HTERT RPE-1 (cell line): ENCODE results near the gene AMIGO3.
"Not testable (repeated sequence)": the region's sequence is repeated elsewhere in the genome, so short reads cannot be mapped to it uniquely, and the experiment has no call there.

ENCODE experiments used
- in situ Hi-C: fragments of 300-500 bp; cut with MboI; formaldehyde crosslinking; loops from 4 replicates; pipeline ENCODE4 v1.14.3; 2020; ENCODE audit warnings: low sequenced_read_pairs

The AMIGO3 gene

DNA sequence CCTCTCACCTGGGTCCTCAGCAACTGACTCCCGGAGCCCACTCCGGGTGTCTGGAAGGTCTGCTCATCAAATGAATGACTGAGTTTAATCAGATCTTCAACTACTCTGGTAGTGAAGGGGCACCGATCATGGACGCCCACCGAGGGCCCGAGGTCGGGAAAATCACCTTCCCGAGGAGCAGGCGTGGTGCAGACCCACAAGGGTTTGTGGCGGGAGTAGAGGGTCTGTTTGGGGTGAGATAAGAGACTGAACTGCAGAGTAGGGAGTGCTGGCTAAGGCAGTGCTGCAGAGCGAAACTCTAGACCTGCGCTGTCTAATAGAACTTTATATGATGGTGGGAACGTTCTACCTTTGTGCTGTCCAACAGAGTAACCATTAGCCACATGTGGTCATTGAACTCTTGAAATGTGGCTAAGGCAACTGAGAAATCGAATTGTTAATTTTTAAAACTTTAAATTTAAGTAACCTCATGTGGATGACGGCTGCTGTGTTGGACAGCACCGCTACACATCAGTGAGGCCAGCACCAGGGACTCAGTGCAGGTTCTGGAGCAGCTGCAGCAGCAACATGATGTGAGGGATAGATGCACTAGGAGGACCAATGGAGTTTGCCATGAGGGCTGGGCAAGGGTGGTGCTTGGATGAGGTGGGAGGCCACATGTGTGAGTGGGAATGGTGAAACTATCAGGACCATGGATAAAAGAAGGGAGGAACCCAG lies 29.4 kb downstream of the AMIGO3 start:
- in situ Hi-C loops, result not testable (repeated sequence)

DNA sequence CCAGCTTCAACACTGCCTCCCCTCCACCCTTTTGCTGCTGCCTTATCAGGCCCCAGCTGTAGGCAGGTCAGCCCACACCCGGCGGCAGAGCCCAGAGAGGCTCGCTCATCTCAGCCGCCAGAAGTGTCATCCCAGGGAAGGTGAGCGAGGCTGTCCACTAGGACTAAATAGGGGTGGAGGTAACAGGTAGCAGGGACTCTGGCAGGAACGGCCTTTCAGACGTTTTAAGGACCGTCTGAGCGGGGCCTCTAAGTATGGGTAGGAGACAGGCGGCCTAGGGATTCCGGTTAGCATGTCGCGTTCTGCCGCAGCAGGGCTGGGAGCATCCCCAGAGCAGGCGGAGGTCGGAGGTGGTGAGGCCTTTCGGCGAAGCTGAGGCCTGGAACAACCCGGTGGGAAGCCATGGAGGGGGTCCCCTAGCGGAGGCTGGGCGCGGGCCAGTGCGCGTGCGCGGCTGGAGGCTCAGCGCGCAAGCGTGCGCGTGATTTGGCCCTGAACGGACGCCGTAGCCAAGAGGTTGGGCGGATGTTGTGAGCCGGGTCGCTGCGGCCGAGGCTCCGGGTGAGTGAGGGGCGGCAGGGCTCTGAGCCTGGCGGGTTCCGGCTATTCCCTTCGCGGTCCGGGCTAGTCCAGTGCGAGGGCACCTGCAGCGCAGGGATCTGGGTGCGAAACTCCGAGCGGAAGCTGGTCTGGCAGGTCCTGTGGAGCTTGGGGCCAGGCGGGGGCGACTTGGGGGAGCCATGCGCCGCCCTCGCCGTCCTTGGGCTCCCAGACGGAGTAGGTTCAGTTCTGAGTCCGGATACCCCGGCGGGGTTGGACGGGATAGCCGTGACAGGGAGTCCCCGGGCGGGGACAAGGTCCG lies 30.2 kb downstream of the AMIGO3 start, which contains the start of the genes MST1 and RNF123:
MST1 (minus strand) TSS at position 429 of the 862 bp plus-strand sequence. CDS start 783 bp downstream, outside the sequence.
RNF123 (plus strand) TSS at position 512 of the 862 bp plus-strand sequence. CDS start 1,609 bp downstream, outside the sequence.
- in situ Hi-C loops, result no loop called here

DNA sequence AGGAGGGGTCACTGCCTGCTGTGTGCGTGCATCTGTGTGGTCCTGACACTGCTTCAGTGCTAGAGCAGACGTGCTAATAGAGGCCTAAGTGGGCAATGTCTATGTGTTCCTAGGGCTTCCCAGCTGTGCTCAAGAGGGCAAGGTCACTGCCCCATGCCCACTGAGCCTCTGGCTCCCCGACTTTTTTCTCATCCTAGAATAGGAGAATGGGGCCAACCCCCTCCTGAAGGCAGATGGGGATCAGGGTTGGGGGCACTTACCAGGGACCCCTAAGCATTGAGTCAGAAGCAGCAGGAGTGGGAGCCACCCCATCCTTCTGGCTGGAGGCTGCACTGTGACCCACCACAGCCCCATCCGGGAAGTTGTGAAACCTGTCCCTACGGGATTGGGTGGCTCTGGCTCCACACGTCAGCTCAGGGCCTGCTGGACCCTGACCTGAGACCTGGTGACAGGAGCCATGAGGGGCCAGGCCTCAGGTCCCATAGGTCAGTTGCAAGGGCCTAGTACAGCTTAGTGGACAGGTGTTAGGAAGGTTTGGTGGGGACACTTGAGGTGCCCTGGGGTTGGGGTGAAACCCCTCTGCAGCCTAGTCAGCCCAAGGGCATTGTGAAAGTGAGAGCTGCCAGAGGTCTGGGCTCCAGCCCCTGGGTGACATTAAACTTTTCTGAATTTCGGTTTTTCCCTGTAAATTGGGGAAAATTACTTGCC lies 31.0 kb downstream of the AMIGO3 start:
- in situ Hi-C loops, result not testable (repeated sequence)

DNA sequence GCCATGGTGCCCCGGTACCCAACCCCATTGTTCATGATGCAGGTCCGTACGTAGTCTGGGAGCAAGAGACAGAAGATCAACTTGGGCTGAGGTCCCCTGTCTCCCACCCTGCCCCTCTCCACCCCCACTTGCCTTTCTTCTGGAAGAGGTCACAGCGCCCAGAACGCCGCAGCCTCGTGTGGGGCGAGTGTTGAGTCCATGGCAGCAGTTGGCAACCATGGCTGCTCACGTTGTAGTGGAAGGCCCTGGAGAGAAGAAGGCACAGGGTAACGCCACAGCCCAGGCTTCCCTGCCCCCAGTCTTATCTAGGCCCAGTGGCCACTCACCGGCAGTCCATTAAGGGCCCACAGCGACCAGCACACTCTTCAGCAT lies 32.1 kb downstream of the AMIGO3 start:
- in situ Hi-C loops, result not testable (repeated sequence)

DNA sequence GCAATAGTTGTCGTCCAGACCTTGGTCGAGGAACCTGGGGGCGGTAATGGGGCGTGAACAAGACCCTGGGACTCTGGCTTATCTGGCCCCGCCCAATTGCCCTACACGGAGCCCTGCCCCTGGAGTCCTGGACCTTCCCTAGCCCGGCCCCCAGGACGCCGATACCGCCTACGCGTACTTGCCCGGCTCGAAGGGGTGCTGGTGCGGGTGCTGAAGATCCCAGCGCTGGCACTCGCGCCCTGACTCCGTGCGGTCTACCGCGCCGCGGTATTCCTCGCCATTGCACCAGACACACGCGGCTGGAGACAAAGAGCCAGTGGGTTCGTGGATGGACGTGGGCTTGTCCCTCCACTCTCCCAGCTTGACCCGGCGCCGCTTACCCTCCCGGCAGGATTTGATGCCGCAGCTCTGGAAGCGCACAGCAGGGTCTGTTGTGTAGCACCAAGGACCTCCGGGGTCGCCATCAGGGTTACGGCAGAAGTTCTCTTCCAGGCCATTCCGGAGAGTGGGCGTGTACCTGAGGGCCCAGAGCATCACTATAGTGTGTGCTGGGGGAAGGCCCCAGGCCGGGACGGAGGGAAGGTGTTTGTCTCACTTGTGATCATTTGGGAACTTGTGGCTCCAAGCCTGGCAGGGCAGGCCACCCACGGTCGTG lies 32.6 kb downstream of the AMIGO3 start:
- in situ Hi-C loops, result not testable (repeated sequence)

DNA sequence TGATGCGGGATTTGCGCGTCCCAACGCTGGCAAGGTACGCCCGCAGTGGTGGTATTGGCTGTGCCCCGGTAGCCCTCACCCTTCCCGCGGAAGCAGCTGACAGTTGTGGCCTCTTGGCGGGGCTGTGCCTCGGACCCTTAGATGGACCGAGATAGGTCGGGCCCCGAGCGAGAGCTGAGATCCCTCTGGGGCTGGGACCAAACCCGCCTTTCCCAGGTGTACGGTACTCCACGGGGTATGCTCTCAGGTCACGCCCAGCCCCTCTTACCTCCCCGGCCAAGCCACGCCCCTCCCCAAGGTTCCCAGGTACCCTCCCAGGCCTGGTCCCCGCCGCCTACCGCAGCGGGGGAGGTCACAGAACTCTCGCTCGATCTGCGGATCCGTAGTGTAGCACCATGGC lies 33.1 kb downstream of the AMIGO3 start:
- in situ Hi-C loops, result not testable (repeated sequence)

DNA sequence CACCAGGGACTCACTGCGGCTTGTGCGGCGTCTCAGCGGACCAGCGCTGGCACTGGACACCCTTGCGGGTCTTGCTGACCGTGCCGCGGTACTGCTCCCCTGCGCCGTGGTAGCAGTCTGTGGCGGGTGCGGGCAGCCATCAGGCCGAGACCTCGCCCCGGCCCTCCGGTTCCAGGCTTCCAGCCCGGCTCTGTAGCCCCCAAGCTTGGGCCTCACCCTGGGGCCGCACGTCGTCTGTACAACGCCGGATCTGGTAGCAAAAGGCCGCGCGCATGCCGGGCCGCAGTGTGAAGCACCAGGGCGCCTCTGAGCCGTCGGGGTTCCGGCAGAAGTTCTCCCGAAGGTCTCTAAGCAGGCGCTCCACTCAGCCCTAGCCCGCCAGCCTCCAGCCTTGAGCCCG lies 33.6 kb downstream of the AMIGO3 start:
- in situ Hi-C loops, result not testable (repeated sequence)

DNA sequence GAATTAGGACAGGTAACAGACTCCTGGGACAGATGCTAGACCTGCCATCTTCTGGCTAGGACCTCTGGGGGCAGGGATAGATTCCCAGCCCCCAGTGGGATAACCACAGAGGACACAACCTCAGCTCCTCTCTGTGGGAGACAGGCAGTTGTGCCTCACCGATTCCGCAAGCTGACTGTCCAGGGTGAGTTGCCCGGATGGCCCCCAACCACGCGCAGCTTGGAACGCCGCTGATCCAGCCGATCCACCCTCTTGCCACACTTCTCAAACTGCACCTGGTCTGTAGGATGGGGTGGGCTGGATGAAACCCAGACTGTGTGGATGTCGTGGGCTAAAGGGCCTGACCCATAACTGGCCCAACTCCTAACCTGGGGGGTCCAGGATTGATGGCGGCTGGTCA lies 34.4 kb downstream of the AMIGO3 start:
- in situ Hi-C loops, result not testable (repeated sequence)

DNA sequence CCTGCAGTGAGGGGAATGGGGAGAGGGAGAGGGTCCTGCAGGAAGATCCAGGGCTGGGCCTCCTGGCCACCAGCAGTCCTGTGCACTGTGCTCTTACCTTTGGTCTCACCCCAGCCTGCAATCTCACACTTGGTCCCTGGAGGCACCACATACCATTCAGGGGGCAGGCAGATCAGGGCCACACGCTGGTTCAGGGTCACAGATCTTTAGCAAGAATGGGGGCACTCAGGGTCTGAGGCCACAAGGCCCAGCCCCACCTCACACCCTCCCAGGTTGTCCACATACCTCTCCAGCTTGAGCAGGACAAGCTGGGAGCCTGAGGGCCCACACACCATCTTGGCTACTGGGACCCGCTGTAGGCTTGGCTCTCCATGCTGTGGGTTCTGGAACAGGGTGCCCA lies 35.0 kb downstream of the AMIGO3 start:
- in situ Hi-C loops, result not testable (repeated sequence)

DNA sequence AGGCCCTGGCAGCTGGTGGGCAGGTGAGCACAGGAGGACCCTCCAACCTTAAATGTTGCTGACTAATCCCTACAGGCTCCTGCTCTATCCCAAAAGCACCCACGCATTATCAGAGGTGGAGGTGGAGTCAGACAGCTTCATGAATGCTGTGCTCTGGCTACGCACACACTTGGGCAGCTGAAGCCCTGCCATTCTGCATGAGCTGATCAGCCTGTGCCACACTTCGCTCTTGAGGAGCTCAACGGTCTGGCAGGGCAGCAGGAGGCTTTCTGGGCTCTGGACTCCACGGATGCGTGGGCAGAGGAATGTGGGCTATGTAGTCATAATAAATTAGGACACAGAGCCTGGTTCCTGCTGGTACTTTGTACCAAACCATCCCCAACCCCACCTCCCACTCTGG lies 36.3 kb downstream of the AMIGO3 start:
- in situ Hi-C loops, result no loop called here

DNA sequence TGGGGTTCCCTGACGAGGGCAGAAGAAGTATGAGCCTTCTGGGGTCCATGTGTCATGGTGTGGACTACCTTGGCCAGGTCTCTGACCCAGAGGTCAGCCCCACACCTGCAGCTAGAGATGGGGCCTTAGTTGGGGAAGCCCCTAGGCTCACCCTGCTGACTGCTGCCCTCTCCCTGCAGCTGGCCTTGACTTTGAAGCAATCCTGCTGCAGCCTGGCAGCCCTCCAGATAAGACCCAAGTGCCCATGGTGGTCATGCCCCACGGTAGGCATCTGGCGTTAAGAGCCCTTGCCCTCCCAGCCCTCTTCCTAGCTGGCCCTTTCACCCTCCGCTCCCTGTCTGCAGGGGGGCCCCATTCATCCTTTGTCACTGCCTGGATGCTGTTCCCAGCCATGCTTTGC lies 37.9 kb downstream of the AMIGO3 start:
- in situ Hi-C loops, result no loop called here

DNA sequence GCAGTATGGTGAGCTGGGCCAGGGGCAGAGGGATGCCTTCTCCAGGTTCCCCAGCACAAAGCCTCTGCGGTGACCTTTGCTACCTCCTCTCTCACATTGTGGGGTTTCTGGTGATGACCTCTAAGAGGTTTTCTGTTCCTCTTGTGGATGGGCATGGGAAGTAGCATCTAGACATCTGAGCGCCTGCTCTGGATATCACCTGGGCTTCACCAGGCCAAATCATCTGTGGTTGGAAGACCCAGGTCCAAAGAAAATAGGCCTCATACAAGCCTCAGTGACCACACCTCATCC lies 38.3 kb downstream of the AMIGO3 start:
- in situ Hi-C loops, result no loop called here

DNA sequence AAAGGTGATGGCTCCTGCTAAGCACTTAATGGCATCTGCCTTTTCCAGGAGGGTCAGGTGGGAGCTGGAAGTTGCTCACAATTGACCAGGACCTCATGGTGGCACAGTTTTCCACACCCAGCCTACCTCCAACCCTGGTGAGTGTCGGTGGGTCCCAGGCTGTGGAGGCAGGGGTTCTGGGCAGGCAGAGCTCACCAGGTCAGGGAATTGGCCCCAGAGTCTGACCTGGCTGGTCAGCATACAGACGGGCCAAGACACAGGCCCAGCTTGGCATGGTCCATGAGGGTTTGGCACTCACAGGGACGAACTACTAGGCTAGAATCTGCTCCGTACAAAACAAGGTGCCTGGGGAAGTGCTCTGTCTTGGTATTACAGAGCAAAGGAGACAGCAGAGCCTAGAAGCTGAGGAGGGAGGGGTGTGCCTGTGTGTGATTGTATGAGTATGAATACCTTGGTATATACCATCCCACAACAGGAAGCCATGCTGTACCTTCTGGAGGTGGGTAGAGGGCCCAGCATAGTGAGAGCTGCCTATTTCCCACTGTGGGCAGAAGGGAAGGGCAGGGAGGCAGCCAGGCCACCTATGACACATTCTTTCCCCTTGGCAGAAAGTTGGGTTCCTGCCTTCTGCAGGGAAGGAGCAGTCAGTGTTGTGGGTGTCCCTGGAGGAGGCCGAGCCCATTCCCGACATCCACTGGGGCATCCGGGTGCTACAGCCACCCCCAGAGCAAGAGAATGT lies 38.8 kb downstream of the AMIGO3 start:
- in situ Hi-C loops, result no loop called here

DNA sequence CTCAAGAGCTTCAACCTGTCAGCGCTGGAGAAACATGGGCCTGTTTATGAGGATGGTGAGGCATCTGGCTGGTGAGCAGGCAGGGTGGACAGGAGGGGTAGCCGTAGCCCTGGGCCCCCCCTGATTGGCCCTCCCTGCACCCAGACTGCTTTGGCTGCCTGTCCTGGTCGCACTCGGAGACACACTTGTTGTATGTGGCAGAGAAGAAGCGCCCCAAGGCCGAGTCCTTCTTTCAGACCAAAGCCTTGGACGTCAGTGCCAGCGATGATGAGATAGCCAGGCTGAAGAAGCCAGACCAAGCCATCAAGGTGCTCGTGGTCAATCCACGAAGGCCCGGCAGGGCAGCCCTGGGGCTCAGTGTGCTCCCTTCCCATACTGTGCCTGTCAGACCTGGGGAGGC lies 43.6 kb downstream of the AMIGO3 start:
- in situ Hi-C loops, result no loop called here

DNA sequence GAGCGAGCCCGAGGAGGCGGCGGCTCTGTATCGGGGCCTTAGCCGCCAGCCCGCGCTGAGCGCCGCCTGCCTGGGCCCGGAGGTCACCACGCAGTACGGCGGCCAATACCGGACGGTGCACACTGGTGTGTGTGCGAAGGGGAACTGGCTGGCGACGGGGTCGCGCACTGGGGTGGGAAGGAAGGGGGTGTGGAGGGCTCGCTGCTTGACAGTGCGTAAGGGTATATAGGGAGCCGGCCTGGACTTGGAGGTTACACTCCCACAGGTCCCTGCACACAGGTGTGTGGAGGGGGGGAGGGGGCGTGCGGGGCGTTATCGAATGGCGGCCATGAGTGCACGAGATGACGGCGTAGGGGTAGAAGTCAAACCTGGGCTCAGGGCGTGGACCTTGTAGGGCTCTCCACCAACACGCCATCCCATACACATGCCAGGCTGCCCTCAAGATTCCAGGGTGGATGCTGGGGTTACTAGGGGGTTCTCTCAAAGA lies 44.9 kb downstream of the AMIGO3 start:
- in situ Hi-C loops, result no loop called here

DNA sequence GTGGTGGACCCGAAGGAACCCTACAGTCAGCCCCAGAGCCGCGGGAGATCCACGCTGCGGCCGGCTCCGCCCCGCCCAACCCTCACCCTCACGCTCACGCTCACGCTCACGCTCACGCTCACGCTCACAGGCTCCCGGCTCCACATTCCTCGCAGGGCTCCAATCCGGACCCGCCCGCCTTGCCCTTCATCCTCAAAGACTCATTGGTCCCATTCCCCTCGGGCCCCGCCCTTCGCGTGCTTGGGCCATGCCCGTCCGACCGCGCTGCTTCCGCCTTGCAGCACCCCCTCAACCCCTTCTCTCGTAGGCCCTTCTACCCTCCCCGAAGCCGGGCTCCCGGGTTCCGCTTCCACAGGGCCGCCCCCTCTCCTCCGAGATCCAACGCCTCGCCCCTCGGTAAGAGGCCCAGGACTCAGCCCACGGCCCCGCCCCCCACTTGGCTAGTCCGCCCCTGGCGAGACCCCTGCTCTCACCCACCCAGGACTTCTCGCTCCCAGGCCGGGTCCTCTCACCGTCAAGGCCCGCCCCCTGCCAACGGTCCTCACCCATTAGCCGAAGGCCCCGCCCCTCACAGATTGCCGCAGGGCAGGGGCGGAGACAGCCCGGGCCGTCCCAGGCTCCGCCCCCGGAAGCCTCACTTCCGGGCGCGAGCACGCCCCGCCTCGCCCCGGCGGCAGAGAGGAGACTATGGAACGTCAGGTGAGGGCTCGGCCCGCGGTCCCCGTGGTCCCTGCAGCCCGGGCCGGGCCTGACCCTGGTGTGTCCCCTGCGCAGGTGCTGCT lies 45.6 kb downstream of the AMIGO3 start, which contains the start of gene APEH:
APEH (plus strand) TSS at position 637 of the 782 bp plus-strand sequence; CDS start at position 688, 51 bp downstream.
- in situ Hi-C loops, result no loop called here

DNA sequence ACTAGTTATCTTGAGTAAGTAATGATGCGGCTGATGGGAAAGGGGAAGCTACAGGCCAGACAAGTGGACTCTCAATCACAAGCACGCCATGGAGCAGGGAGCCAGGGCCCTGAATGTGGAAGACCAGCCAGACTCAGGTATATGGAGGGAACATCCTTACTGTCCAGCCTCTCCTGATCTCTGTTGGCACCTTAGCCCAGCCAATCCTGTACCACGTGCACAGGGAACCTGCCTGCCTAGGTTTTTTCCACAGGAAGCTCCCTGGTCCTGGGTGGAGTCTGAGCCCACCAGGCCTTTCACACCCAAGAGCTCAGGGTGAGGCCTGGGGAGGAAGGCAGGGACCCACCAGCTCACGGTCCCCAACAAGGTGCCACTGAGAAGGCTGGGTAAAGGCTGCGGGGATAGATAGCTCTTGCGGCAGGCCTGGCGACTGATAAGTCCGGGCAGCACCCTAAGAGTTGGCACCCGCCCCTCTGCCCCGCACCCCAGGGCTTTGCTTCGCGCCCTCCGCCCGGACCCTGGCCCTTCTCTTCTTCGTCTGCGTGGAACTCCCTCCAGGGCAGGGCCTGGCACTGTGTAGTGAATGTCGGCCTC lies 46.3 kb downstream of the AMIGO3 start:
- in situ Hi-C loops, result no loop called here

DNA sequence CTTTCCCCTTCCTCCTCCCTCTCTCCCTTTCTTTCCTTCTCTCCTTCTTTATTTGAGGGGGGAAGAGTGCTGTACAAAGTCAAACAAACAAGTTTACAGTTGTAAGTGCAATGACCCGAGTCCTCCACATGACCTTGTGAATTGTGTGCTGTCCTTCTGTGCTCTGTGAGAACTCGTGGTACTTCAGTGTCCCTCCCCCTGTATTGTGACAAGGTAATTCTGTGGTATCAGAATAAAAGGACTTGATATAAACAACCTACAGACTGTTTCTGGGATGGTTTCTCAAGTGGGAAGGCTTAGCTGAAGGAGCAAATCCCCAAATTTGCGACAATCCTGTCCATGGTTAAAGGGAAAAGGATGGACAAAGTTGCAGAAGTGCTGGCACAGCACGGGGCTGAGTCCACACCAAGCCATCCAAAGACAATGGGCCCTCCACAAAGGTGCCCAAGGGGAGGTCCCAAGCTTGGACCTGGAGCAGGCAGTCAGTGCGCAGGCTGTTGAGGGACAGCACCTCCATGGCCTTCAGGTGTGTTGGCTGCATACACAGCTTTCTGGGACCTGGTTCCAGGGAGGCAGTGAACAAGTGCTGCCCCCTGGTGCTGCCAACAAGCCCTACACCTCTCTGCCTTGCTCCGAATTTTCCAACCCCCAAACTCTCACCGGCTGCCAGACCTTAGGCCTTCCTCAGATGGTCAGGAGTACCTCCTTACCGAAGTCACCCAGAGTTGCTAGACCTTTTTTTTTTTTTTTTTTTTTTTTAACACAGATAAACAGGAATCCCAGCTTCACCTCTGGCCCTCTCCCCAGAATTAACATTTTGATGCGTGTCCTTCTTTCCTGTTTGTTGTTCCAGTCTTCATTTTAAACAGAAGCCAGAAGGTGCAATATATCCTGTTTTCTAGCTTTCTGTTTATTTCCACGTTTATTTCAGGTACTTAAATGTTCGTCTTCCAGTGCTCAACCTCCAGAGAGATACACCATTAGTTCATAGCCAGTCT lies 47.9 kb downstream of the AMIGO3 start:
- in situ Hi-C loops, result no loop called here
